Breast epithelium (tissue), 4 donors: Measurements from ENCODE around the gene UBE3D. TPM values are rescaled to one million over a fixed set of nuclear protein-coding genes. Genes with fewer than 3 reads are reported as not detected.

Source experiments
- DNase-seq, 2 donors: peaks; one replicate each; pipeline ENCODE4 v3.0.0-alpha.2; 2019; ENCODE audit warnings: low spot score in 2 of 2
- H3K27ac ChIP-seq, 2 donors: fragments of 200-600 bp; sonication (generic) in 1 of 2; one replicate each; pipeline ENCODE4 v1.5.1; 2016 to 2019; ENCODE audit warnings: mild to moderate bottlenecking in 1 of 2
- H3K27me3 ChIP-seq, 2 donors: fragments of 200-600 bp; sonication (generic) in 1 of 2; one replicate each; pipeline versions ENCODE4 v1.5.1 to v1.6.0; 2017 to 2019; ENCODE audit warnings: control low read depth in 1 of 2, mild to moderate bottlenecking in 1 of 2
- H3K36me3 ChIP-seq: fragments of 200-600 bp; one replicate; pipeline ENCODE4 v1.5.1; 2019
- H3K4me1 ChIP-seq, 2 donors: fragments of 200-600 bp; sonication (generic); one replicate each; pipeline ENCODE4 v1.5.1; 2016 to 2019; ENCODE audit warnings: control low read depth in 1 of 2
- H3K4me3 ChIP-seq, 3 donors: fragments of 200-600 bp; sonication (generic); 1 replicate in 2 of 3; 2 replicates in 1 of 3; pipeline ENCODE4 v1.5.1; 2016 to 2019; ENCODE audit warnings: mild to moderate bottlenecking in 3 of 3, moderate library complexity in 2 of 3
- H3K9me3 ChIP-seq, 2 donors: fragments of 200-600 bp; sonication (generic) in 1 of 2; one replicate each; pipeline ENCODE4 v1.5.1; 2016 to 2019; ENCODE audit warnings: control low read depth in 1 of 2
- POLR2A ChIP-seq: fragments of 450-650 bp; IDR thresholded peaks from one replicate; pipeline ENCODE4 v1.6.1; 2016; ENCODE audit warnings: antibody characterized with exemption, mild to moderate bottlenecking, moderate library complexity
- POLR2AphosphoS5 ChIP-seq, 3 donors: sonication (generic); formaldehyde crosslinking; IDR thresholded peaks; one replicate each; pipeline ENCODE4 v1.6.1; 2017; ENCODE audit warnings: antibody characterized with exemption in 3 of 3
- intact Hi-C: fragments of 100-400 bp; cut with DNase I; formaldehyde crosslinking; loops from one replicate; pipeline ENCODE4 v1.15.1; 2023; ENCODE audit warnings: low total_unique reads
- total RNA-seq, 3 donors: library from RNA; depleted of rRNA; stranded (reverse); fragments of >200 nt; gene quantifications; one replicate each; pipeline ENCODE4 v1.1.0, GENCODE V29; 2016
- TF ChIP-seq, protein P1 (sequence below), 3 donors: fragments of 450-650 bp; IDR thresholded peaks; one replicate each; pipeline ENCODE4 v1.5.1; 2016 to 2017; ENCODE audit warnings: antibody characterized with exemption in 3 of 3, mild to moderate bottlenecking in 3 of 3, moderate library complexity in 3 of 3

Gene UBE3D
- total RNA-seq, 3 donors from 2014 or later, result 8.8 to 14.7 (median 13.5) TPM

DNA sequence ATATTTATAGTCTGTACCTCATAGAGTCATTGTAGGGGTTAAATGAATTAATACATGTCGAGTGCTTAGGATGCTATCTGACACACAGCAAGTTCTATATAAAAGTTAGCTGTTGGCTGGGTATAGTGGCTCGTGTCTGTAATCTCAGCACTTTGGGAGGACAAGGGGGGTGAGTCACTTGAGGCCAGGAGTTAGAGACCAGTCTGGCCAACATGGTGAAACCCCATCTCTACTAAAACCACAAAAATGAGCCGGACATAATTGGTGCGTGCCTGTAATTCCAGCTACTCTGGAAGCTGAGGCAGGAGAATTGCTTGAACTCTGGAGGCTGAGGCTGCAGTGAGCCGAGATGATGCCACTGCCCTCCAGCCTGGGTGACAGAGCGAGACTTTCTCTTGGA, 222.9 kb downstream of the UBE3D start:
- DNase-seq, result no peak
- Histone ChIP-seq H3K9me3 (no peaks in the 10 kb centered on the region), H3K4me1 (no peaks in the 10 kb centered on the region), H3K4me3 (no peak overlapping the region), H3K27ac (no peak overlapping the region), H3K36me3 (no peaks in the 10 kb centered on the region), H3K27me3 (no peaks in the 10 kb centered on the region)
- intact Hi-C loops, result no loop called here
- TF ChIP-seq POLR2AphosphoS5 (IDR thresholded peaks at IDR 0.05), result no peak
- TF ChIP-seq, protein P1, sequence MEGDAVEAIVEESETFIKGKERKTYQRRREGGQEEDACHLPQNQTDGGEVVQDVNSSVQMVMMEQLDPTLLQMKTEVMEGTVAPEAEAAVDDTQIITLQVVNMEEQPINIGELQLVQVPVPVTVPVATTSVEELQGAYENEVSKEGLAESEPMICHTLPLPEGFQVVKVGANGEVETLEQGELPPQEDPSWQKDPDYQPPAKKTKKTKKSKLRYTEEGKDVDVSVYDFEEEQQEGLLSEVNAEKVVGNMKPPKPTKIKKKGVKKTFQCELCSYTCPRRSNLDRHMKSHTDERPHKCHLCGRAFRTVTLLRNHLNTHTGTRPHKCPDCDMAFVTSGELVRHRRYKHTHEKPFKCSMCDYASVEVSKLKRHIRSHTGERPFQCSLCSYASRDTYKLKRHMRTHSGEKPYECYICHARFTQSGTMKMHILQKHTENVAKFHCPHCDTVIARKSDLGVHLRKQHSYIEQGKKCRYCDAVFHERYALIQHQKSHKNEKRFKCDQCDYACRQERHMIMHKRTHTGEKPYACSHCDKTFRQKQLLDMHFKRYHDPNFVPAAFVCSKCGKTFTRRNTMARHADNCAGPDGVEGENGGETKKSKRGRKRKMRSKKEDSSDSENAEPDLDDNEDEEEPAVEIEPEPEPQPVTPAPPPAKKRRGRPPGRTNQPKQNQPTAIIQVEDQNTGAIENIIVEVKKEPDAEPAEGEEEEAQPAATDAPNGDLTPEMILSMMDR (IDR thresholded peaks at IDR 0.05), result no peak
- TF ChIP-seq POLR2A, result no peak

Other genes starting within 250 kb of the UBE3D start
- 10 to 100 TPM; 27.5 to 93.2 (median 56.4) TPM for gene DOP1A, start 1.8 kb upstream of the UBE3D start, total RNA-seq
- gene PGM3, start 127.4 kb upstream of the UBE3D start, total RNA-seq, result 10 to 100 TPM; 21.3 to 41.0 (median 24.9) TPM
- gene RWDD2A, start 127.5 kb upstream of the UBE3D start, total RNA-seq, result 1 to 10 TPM; 3.0 to 3.7 (median 3.6) TPM